Fibroblast of the aortic adventitia (primary cell): Measurements from ENCODE around the gene HILPDA. TPM values are rescaled to one million over a fixed set of nuclear protein-coding genes. Genes with fewer than 3 reads are reported as not detected.

Source experiments
- DNase-seq: peaks from one replicate; pipeline ENCODE4 v3.0.0-alpha.2; 2010; ENCODE audit warnings: low read depth
- H3K4me3 ChIP-seq: 2 replicates; pipeline ENCODE4 v1.5.1; 2011; ENCODE audit warnings: low read depth, mild to moderate bottlenecking, control low read depth, low read length, moderate library complexity
- CTCF ChIP-seq: IDR thresholded peaks from 2 replicates; pipeline ENCODE4 v1.5.1; 2011; ENCODE audit warnings: mild to moderate bottlenecking, low read length, control low read depth, inconsistent platforms; ENCODE audit not compliant: insufficient read depth
- total RNA-seq: library from RNA; depleted of rRNA; stranded (reverse); fragments of >200 nt; gene quantifications from 2 replicates; pipeline ENCODE4 v1.2.3, GENCODE V29; 2012; ENCODE audit warnings: low replicate concordance

The HILPDA gene
- total RNA-seq, 1 donor = 17.3 TPM

- no peak for TF ChIP-seq CTCF
- no peak for DNase-seq
- no peak overlapping the region for H3K4me3 ChIP-seq
Measured at GRCh38 chr7:128431221-128431620, 24.5 kb upstream of the HILPDA start.

- DNase-seq = no peak
- no peak overlapping the region for H3K4me3 ChIP-seq
- no peak for TF ChIP-seq CTCF
Measured at GRCh38 chr7:128431754-128432153, 23.9 kb upstream of the HILPDA start.

DNA sequence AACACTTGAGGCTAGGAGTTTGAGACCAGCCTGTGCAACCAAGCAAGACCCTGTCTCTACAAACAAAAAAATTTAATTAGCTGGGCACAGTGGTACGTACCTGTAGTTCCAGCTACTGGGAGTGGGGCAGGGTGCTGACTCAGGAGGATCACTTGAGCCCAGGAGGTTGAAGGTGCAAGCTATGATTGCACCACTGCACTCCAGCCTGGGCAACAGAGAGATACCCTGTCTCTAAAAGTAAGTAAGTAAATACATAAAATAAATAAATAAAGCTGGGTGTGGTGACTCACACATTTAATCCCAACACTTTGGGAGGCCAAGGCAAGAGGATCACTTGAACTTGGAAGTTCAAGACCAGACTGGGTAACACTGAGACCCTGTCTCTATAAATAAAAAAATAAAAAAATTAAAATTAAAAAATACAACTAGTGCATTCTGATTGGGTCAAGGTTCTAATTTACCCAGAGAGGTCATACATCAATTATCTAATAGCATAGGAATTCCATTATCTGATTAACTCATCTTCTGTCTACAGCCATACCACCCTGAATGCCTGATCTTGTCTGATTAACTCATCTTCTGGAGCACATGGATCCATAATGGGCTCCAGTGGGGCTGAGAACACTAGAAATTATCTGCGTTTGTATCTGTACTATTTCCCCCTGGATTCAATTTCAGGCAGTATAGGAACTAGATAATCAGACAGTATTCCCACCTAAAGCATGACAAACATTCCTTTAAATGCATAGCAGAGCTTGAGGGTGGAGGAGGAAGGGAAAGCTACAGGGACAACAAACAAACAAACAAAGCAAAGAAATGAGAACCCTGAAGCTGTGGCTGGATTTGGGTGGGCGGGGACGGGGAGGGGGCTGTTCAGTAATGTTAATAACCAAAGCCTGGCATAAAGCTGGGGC, 21.0 kb upstream of the HILPDA start:
- DNase-seq = no peak

DNA sequence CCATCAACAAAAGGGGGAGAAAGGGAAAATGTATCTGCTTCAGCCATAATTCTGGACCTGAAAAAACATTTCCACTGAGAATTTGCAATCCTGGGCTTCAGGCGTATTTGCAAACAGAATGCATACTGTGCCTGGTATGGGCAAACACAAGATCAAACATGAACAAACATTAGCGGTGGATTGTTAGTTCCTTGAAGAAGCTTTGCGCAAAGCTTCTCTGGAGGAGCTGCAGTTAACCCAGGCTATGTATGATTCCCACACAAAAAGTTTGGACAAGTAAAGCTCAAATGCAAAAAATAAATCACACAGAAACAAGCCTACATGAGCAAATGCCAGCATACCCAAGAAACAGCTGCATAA, 20.4 kb upstream of the HILPDA start:
- no peak overlapping the region for H3K4me3 ChIP-seq
- no peak for DNase-seq
- no peak for TF ChIP-seq CTCF

More for the DNA sequence above, 21.0 kb upstream of the HILPDA start:
- TF ChIP-seq CTCF = no peak
- H3K4me3 ChIP-seq = no peak overlapping the region

DNA sequence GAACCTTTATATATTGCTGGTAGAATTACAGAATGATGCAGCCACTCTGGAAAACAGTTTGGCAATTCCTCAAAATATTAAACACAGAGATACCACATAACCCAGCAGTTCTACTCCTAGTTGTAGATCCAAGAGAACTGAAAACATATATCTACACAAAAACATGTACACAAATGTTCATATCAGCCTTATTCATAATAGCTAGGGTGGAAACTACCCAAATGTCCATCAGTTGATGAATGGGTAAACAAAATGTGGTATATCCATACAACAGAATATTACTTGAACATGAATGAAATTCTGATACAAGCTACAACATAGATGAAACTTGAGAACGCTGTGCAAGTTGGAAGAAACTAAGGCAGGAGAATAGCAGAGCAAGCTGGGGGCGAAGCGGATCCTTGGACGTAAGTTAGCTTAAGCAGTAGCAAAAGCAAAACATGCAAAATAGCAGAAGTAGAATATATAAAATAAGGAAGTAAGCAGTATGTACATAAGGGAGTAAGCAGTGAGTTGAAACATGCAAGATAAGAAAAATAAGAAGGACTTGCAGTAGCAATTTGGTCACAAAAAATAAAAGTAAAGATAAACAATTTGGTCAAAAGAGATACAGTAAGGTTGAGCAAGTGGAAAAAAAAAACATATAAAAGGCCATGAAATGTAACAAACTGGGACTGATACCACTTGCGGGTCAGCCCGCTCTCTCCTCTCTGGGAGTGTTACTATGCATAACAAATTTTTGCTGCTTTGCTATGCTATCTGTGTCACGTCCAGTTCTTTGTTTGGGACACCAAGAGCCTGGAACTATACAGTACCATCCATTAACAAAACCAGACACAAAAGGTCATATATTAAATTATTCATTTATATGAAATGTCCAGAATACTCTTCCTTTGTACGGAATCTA, 18.0 kb upstream of the HILPDA start:
- no peak for TF ChIP-seq CTCF
- DNase-seq = no peak
- H3K4me3 ChIP-seq = no peak overlapping the region

- TF ChIP-seq CTCF = no peak
- no peak for DNase-seq
Measured at GRCh38 chr7:128442356-128442755, 13.3 kb upstream of the HILPDA start.

More at GRCh38 chr7:128442356-128442755, 13.3 kb upstream of the HILPDA start:
- no peak overlapping the region for H3K4me3 ChIP-seq
